ENCODE results near the gene DALRD3.

DALRD3 gene

GRCh38 chr3:48974076-48974864, 44.1 kb downstream of the DALRD3 start:
- H3K4me3 ChIP-seq (ENCODE audit: low read depth, low read length) = no peak overlapping the region
- DNase-seq (ENCODE audit: low read depth) = no peak
- no peak for TF ChIP-seq CTCF (IDR thresholded peaks at IDR 0.05; ENCODE audit: insufficient read depth, low read depth, low read length, missing control alignments)

- no peak overlapping the region for H3K4me3 ChIP-seq (ENCODE audit: low read depth, low read length)
- DNase-seq (ENCODE audit: low read depth) = no peak
- no peak for TF ChIP-seq CTCF (IDR thresholded peaks at IDR 0.05; ENCODE audit: insufficient read depth, low read depth, low read length, missing control alignments)
Observed at GRCh38 chr3:48970586-48970985, 47.8 kb downstream of the DALRD3 start.

- TF ChIP-seq CTCF (IDR thresholded peaks at IDR 0.05; ENCODE audit: insufficient read depth, low read depth, low read length, missing control alignments) = no peak
- H3K4me3 ChIP-seq (ENCODE audit: low read depth, low read length) = no peak overlapping the region
- DNase-seq (ENCODE audit: low read depth) = no peak
Observed at GRCh38 chr3:48966876-48967361, 51.5 kb downstream of the DALRD3 start.

- TF ChIP-seq CTCF (IDR thresholded peaks at IDR 0.05; ENCODE audit: insufficient read depth, low read depth, low read length, missing control alignments) = no peak
- peak; percentile 20 for DNase-seq (ENCODE audit: low read depth)
- H3K4me3 ChIP-seq (ENCODE audit: low read depth, low read length) = no peak overlapping the region
Observed at GRCh38 chr3:48966367-48966766, 52.0 kb downstream of the DALRD3 start.
